ENCODE results near the gene ARHGAP9. TPM values are rescaled to one million over a fixed set of nuclear protein-coding genes. Genes with fewer than 3 reads are reported as not detected.

The ARHGAP9 gene
- total and polyA plus RNA-seq, 2 of the 8 experiments (the other 6 are each of a cell fraction or from before 2014, with no cell fraction given) = 3.2 to 6.0 TPM

- no peak overlapping the region for H3K4me3 ChIP-seq (ENCODE audit: extremely low read depth in 1 of 4, insufficient read depth in 2 of 4, low read depth in 3 of 4, low read length in 4 of 4)
- H3K79me2 ChIP-seq (ENCODE audit: control insufficient read depth in 1 of 2, insufficient read depth in 2 of 2, low read length in 2 of 2) = peaks cover 0 to 6% of the 10 kb centered on the region in 2 experiments; a peak in 1 of 4 replicates
- no peak overlapping the region for H4K5ac ChIP-seq (ENCODE audit: insufficient read length, low read depth, low read length)
- no peak overlapping the region for H3K4ac ChIP-seq (replicated peaks; ENCODE audit: insufficient read length, low read depth, low read length)
- H2BK15ac ChIP-seq (ENCODE audit: low read length) = no peak overlapping the region
- H3K9ac ChIP-seq (replicated peaks in 1 of 4; ENCODE audit: extremely low read depth in 1 of 4, low read depth in 3 of 4, low read length in 3 of 4) = peak overlapping the region in 1 of 4 experiments; percentile 7; a peak in 1 of 7 replicates
- peaks cover 30 to 82% (median 59%) of the 10 kb centered on the region in 4 experiments for H3K36me3 ChIP-seq (ENCODE audit: control insufficient read depth in 2 of 4, insufficient read depth in 4 of 4, low read length in 3 of 4)
- POLR2A ChIA-PET (ENCODE audit: partially characterized antibody) = interaction anchor here (0.6 to 1.5 kb wide), 8 partner anchors 34 to 326 kb away, joined by 3 to 4 read pairs (median 3); no protein-coding TSS in a partner anchor
- no peak overlapping the region for H3K18ac ChIP-seq (ENCODE audit: extremely low read depth, low read length)
- H3K14ac ChIP-seq (ENCODE audit: insufficient read length) = no peak overlapping the region
- no peaks in the 10 kb centered on the region for H3K27me3 ChIP-seq (replicated peaks in 1 of 4; ENCODE audit: control insufficient read depth in 3 of 4, extremely low read depth in 1 of 4, insufficient read depth in 3 of 4, low read length in 3 of 4)
- H3K27ac ChIP-seq (ENCODE audit: low read depth, low read length) = no peak overlapping the region; the same call in 1 of the 2 replicates
- H3K23me2 ChIP-seq (ENCODE audit: low read depth, low read length) = peaks cover 1% of the 10 kb centered on the region; the same call in 1 of the 2 replicates
- peaks cover 5% of the 10 kb centered on the region; the same call in 1 of the 2 replicates for H3K79me1 ChIP-seq (ENCODE audit: low read depth, low read length)
- no peak overlapping the region for H2BK20ac ChIP-seq (ENCODE audit: low read length)
- H3K9me3 ChIP-seq (ENCODE audit: insufficient read depth in 2 of 2, low read depth in 1 of 2, low read length in 1 of 2) = no peaks in the 10 kb centered on the region; a peak in 1 of 4 replicates
- H2AFZ ChIP-seq (ENCODE audit: low read length) = no peak overlapping the region
- FAIRE-seq = no peak
- no peak overlapping the region for H4K91ac ChIP-seq (replicated peaks; ENCODE audit: insufficient read length, low read length)
- H2BK5ac ChIP-seq (ENCODE audit: low read depth, low read length) = peak overlapping the region; percentile 12; the same call in 1 of the 2 replicates
- no peak overlapping the region for H4K8ac ChIP-seq (ENCODE audit: extremely low read depth, insufficient read depth, low read length)
- H3K56ac ChIP-seq (replicated peaks; ENCODE audit: insufficient read length, low read depth, low read length) = no peak overlapping the region
- H3K4me2 ChIP-seq (ENCODE audit: insufficient read depth in 1 of 2, low read depth in 2 of 2, low read length in 2 of 2) = no peak overlapping the region
- DNase-seq (ENCODE audit: low read depth in 1 of 2, low spot score in 2 of 2) = no peak
- no peaks in the 10 kb centered on the region for H3K4me1 ChIP-seq (replicated peaks in 1 of 4; ENCODE audit: control insufficient read depth in 3 of 4, insufficient read depth in 4 of 4, low read length in 3 of 4)
- H3K23ac ChIP-seq (ENCODE audit: insufficient read length) = no peak overlapping the region
- WGBS, 2 experiments (ENCODE audit: extremely low coverage in 1 of 2, insufficient coverage in 1 of 2, insufficient read length in 1 of 2, insufficient replicate concordance in 2 of 2, low coverage in 1 of 2, low lambda C conversion rate in 2 of 2, missing lambda C conversion rate in 1 of 2) = 92% methylated on average over 12 of the region's 12 CpGs; no CpG with 5 or more reads in 1 of the 2 experiments
- H2BK12ac ChIP-seq (ENCODE audit: low read depth, low read length) = no peak overlapping the region
- no peak overlapping the region for H2AK5ac ChIP-seq (ENCODE audit: low read depth, low read length)
- H2BK120ac ChIP-seq (replicated peaks; ENCODE audit: low read depth, low read length) = no peak overlapping the region
- CTCF ChIA-PET (ENCODE audit: partially characterized antibody) = interaction anchor here (0.6 to 2.5 kb wide), 6 partner anchors 9 to 85 kb away, joined by 3 to 9 read pairs (median 4); partner anchors contain the start of gene MARS1
- peaks cover 0 to 2% of the 10 kb centered on the region in 2 experiments for H4K20me1 ChIP-seq (replicated peaks in 1 of 2; ENCODE audit: control insufficient read depth in 1 of 2, insufficient read depth in 2 of 2, low read length in 2 of 2)
- TF ChIP-seq CBX8 (IDR thresholded peaks at IDR 0.05; ENCODE audit: borderline replicate concordance, low read depth, low read length) (no peak), RNF2 (IDR thresholded peaks at IDR 0.05; ENCODE audit: borderline replicate concordance, low read depth, low read length, missing control alignments, poor library complexity, severe bottlenecking) (no peak), FOSL1 (IDR thresholded peaks at IDR 0.05; ENCODE audit: insufficient read depth, low read depth, low read length) (no peak), BACH1 (IDR thresholded peaks at IDR 0.05; ENCODE audit: low read length) (no peak), POLR2AphosphoS5 (IDR thresholded peaks at IDR 0.05; ENCODE audit: low read depth, low read length) (peak; percentile 43), POLR2A (IDR thresholded peaks at IDR 0.05; ENCODE audit: control extremely low read depth in 1 of 2, low read depth in 2 of 2, low read length in 2 of 2) (peak in 1 of 2 experiments; percentile 51; a peak in 2 of 3 replicates), SRF (IDR thresholded peaks at IDR 0.05; ENCODE audit: low read depth, low read length) (no peak), CTBP2 (IDR thresholded peaks at IDR 0.05; ENCODE audit: borderline replicate concordance, insufficient read depth, insufficient read length, low read length) (no peak), RFX5 (IDR thresholded peaks at IDR 0.05; ENCODE audit: borderline replicate concordance, low read depth, low read length) (no peak), CEBPB (IDR thresholded peaks at IDR 0.05; ENCODE audit: low read depth, low read length) (no peak)
Observed at GRCh38 chr12:57497223-57498131, 17.8 kb upstream of the ARHGAP9 start.

All from H1 (cell line).